ENCODE measurements around the gene RALGAPA1.

- TF ChIP-seq CTCF (IDR thresholded peaks at IDR 0.05): no peak
- TF ChIP-seq POLR2A (IDR thresholded peaks at IDR 0.05): no peak
Measured at GRCh38 chr14:35854696-35855270, 45.7 kb upstream of the RALGAPA1 start.

Data from right lobe of liver (tissue), 4 donors.